ENCODE measurements around the gene KRT75.
"Not testable (repeated sequence)": the region's sequence is repeated elsewhere in the genome, so short reads cannot be mapped to it uniquely, and the experiment has no call there.

KRT75 gene

DNA sequence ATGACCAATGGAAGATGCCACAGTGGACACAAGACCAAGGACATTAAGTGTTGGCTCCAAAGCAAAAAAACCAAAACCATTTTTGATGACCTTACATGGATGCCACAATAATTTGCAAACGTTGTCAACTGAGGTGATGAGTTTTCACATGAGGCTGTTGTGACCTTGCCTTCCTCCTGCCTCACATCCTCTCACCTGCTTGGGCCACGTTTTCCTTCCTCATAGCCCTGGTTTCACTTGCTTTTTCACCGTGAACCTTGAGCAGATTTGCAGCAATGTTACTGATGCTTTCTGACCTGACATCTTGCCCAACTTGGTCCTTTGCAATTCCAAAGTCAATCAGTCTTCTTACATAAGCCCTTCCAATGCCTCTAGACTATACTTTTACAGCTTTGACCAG lies 14.1 kb upstream of the KRT75 start:
- H3K36me3 ChIP-seq (replicated peaks) = no peaks in the 10 kb centered on the region
- no peak overlapping the region for H3K4me3 ChIP-seq (ENCODE audit: low read depth, low read length)
- in situ Hi-C loops (cut with HindIII; ENCODE audit: low pct_ligation_motif_present, low sequenced_read_pairs) = no loop called here
- no peak overlapping the region for H3K27ac ChIP-seq
- H3K27me3 ChIP-seq (replicated peaks) = no peaks in the 10 kb centered on the region
- no peak for TF ChIP-seq CTCF (IDR thresholded peaks at IDR 0.05; ENCODE audit: low read depth, low read length, missing control alignments)
- DNase-seq = no peak

DNA sequence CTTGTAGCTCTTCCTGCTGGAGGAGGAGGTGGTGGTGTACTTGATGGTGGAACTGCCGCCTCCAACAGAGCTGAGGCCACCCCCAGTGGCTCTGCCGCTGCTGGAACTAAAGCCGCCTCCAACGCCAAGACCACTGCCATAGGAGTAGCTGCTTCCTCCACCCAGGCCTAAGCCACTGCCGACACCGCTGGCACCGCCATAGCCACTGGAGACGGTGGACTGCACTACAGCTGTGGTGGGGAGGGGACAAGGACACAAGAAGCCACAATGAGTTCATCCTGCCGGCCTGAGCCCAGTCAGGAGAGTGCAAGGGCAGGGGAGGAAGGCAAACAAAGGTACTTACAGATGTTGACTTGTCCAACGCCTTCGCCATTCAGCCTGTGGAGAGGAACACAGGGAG lies 13.0 kb upstream of the KRT75 start:
- H3K4me3 ChIP-seq (ENCODE audit: low read depth, low read length); H3K27ac ChIP-seq; DNase-seq; in situ Hi-C loops (cut with HindIII; ENCODE audit: low pct_ligation_motif_present, low sequenced_read_pairs); H3K27me3 ChIP-seq (replicated peaks); H3K36me3 ChIP-seq (replicated peaks): not testable (repeated sequence)

DNA sequence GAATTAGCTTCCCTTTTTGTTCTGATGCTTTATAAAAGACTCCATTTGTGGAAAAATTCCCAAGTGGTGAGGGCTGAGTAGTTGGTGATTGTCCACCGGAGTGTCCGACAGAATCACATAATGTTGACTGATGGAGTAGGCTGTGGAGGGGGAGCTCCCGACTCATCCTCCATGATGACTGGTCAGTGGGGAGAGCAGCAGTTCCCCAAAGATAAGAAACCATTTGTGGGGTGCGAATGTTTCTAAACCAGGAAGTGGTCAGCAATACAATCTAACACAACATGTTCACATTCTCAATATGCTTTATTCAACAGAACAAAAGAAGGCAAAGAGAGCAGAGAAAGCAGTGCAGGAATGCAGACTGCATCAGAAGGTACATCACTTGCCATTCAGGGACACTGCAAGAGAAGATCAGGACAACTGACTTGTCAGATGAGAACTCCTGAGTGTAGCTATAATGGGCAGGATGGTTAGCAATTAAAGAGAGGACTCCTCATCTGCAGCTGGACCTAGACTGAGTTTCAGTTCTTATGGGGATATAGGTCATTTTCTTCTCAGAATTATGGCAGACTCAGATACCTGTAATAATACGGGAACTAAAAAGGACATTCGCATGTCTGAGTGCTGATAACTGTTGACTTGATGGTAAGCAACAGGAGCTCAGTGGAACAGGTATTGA lies 12.3 kb upstream of the KRT75 start:
- in situ Hi-C loops (cut with HindIII; ENCODE audit: low pct_ligation_motif_present, low sequenced_read_pairs) = no loop called here
- no peak for DNase-seq
- Histone ChIP-seq H3K36me3 (replicated peaks) (no peaks in the 10 kb centered on the region), H3K27ac (no peak overlapping the region), H3K27me3 (replicated peaks) (no peaks in the 10 kb centered on the region), H3K4me3 (ENCODE audit: low read depth, low read length) (no peak overlapping the region)
- no peak for TF ChIP-seq CTCF (IDR thresholded peaks at IDR 0.05; ENCODE audit: low read depth, low read length, missing control alignments)

- DNase-seq = no peak
- no peaks in the 10 kb centered on the region for H3K27me3 ChIP-seq (replicated peaks)
- no peak overlapping the region for H3K4me3 ChIP-seq (ENCODE audit: low read depth, low read length)
- no peak overlapping the region for H3K27ac ChIP-seq
- no peaks in the 10 kb centered on the region for H3K36me3 ChIP-seq (replicated peaks)
- TF ChIP-seq CTCF (IDR thresholded peaks at IDR 0.05; ENCODE audit: low read depth, low read length, missing control alignments) = no peak
- in situ Hi-C loops (cut with HindIII; ENCODE audit: low pct_ligation_motif_present, low sequenced_read_pairs) = no loop called here
Measured at GRCh38 chr12:52445876-52446275, 11.7 kb upstream of the KRT75 start.

- Histone ChIP-seq H3K27me3 (replicated peaks) (no peaks in the 10 kb centered on the region), H3K27ac (no peak overlapping the region), H3K4me3 (ENCODE audit: low read depth, low read length) (no peak overlapping the region), H3K36me3 (replicated peaks) (no peaks in the 10 kb centered on the region)
- in situ Hi-C loops (cut with HindIII; ENCODE audit: low pct_ligation_motif_present, low sequenced_read_pairs) = no loop called here
- no peak for DNase-seq
- TF ChIP-seq CTCF (IDR thresholded peaks at IDR 0.05; ENCODE audit: low read depth, low read length, missing control alignments) = no peak
Measured at GRCh38 chr12:52444647-52445595, 10.8 kb upstream of the KRT75 start.

DNA sequence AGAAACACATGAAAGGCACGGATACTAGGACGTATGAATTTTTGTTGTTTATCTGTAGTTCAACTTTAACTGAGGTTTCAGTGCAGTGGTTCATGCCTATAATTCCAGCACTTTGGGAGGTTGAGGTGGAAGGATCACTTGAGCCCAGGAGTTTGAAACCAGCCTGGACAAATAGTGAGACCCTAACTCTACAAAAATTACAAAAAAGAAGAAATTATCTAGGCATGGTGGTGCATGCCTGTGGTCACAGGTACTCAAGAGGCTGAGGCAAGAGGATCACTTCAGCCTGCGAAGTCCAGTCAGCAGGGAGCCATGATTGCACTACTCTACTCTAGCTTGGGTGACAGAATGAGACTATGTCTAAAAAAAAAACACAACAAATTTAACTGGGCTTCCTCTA lies 9.8 kb upstream of the KRT75 start:
- no peaks in the 10 kb centered on the region for H3K36me3 ChIP-seq (replicated peaks)
- TF ChIP-seq CTCF (IDR thresholded peaks at IDR 0.05; ENCODE audit: low read depth, low read length, missing control alignments) = no peak
- H3K27ac ChIP-seq = no peak overlapping the region
- no peaks in the 10 kb centered on the region for H3K27me3 ChIP-seq (replicated peaks)
- no peak overlapping the region for H3K4me3 ChIP-seq (ENCODE audit: low read depth, low read length)
- DNase-seq = no peak
- in situ Hi-C loops (cut with HindIII; ENCODE audit: low pct_ligation_motif_present, low sequenced_read_pairs) = no loop called here

Data from brain microvascular endothelial cell (primary cell).